ENCODE data around the gene TCHHL1.

TCHHL1 gene

GRCh38 chr1:152038871-152039270, 50.0 kb downstream of the TCHHL1 start:
- no peak for DNase-seq (ENCODE audit: low spot score)

- DNase-seq (ENCODE audit: low spot score), result peak; percentile 91
Observed at GRCh38 chr1:152036267-152037216, 52.3 kb downstream of the TCHHL1 start, which contains the start of gene S100A11. Gene S100A11, minus strand, starts transcription at chr1:152037004. Its CDS starts 89 bp downstream, at chr1:152036915.

GRCh38 chr1:152035539-152036266, 53.2 kb downstream of the TCHHL1 start:
- DNase-seq (ENCODE audit: low spot score), result peak; percentile 40

GRCh38 chr1:152034654-152035538, 54.0 kb downstream of the TCHHL1 start:
- peak; percentile 63 for DNase-seq (ENCODE audit: low spot score)

DNA sequence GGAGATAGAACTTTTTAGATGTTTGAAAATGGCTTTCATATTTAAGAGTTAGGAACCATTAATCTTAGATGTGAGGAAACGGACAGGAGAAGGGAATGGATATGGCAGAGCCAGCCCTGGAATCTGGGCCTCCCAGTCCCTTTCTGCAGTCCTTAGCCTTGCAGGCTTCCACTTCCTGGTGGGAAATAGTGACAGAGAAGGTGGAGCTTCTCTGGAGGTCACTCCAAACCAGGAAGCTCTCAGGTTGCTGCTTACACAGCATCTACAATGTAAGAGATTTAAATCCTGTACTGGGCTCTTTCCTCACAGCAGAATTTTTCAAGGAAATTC, 54.6 kb downstream of the TCHHL1 start:
- DNase-seq (ENCODE audit: low spot score), result no peak

Data from AG08396 (cell line).